Gastrocnemius medialis (tissue), 4 donors: ENCODE data around the gene IFITM5. TPM values are rescaled to one million over a fixed set of nuclear protein-coding genes. Genes with fewer than 3 reads are reported as not detected.
"Not testable (repeated sequence)": the region's sequence is repeated elsewhere in the genome, so short reads cannot be mapped to it uniquely, and the experiment has no call there.

Source experiments
- ATAC-seq, 2 donors: fragments of 150-250 bp; one replicate each; pipeline ENCODE4 v1.9.1; 2016
- DNase-seq, 2 donors: peaks; one replicate each; pipeline ENCODE4 v3.0.0-alpha.2; 2019
- H3K27ac ChIP-seq, 4 donors: fragments of 200-600 bp; sonication (generic); 1 replicate in 1 of 4; 2 replicates in 3 of 4; pipeline ENCODE4 v1.5.1; 2016 to 2018; ENCODE audit warnings: mild to moderate bottlenecking in 2 of 4, moderate library complexity in 1 of 4
- H3K27me3 ChIP-seq, 3 donors: fragments of 200-600 bp; sonication (generic) in 2 of 3; 1 replicate in 1 of 3; 2 replicates in 2 of 3; pipeline versions ENCODE4 v1.5.1 to v1.6.0; 2016 to 2019; ENCODE audit warnings: mild to moderate bottlenecking in 1 of 3, moderate library complexity in 1 of 3
- H3K36me3 ChIP-seq, 2 donors: fragments of 200-600 bp; sonication (generic) in 1 of 2; one replicate each; pipeline ENCODE4 v1.5.1; 2017 to 2018
- H3K4me1 ChIP-seq, 2 donors: fragments of 200-600 bp; sonication (generic) in 1 of 2; one replicate each; pipeline ENCODE4 v1.5.1; 2016 to 2017; ENCODE audit warnings: mild to moderate bottlenecking in 2 of 2
- H3K4me3 ChIP-seq, 4 donors: fragments of 200-600 bp; sonication (generic) in 3 of 4; 1 replicate in 1 of 4; 2 replicates in 3 of 4; pipeline ENCODE4 v1.5.1; 2016 to 2019; ENCODE audit warnings: mild to moderate bottlenecking in 2 of 4
- H3K9me3 ChIP-seq, 3 donors: fragments of 200-600 bp; sonication (generic) in 2 of 3; 1 replicate in 1 of 3; 2 replicates in 2 of 3; pipeline ENCODE4 v1.5.1; 2016 to 2019
- POLR2A ChIP-seq, 2 donors: fragments of 450-650 bp; IDR thresholded peaks; one replicate each; pipeline ENCODE4 v1.6.1; 2017; ENCODE audit warnings: antibody characterized with exemption in 2 of 2, mild to moderate bottlenecking in 2 of 2, moderate library complexity in 2 of 2
- in situ Hi-C, 4 donors: fragments of 200-750 bp; cut with MboI; loops; one replicate each; pipeline versions ENCODE4 v1.15.0 to v1.8.0; 2017; ENCODE audit warnings: low sequenced_read_pairs in 4 of 4
- intact Hi-C: fragments of 100-400 bp; cut with DNase I; formaldehyde crosslinking; loops from one replicate; pipeline ENCODE4 v1.15.1; 2023; ENCODE audit warnings: low total_unique reads
- total RNA-seq, 4 donors: library from RNA; depleted of rRNA; stranded (reverse); fragments of >200 nt; gene quantifications; one replicate each; pipeline versions ENCODE4 v1.1.0 to v1.2.3, GENCODE V29; 2016
- TF ChIP-seq, protein P1 (sequence below), 5 experiments: fragments of 450-650 bp in 3 of 5; fragments of 200-600 bp in 2 of 5; sonication (generic) in 2 of 5; IDR thresholded peaks in 4 of 5; conservative IDR thresholded peaks in 1 of 5; 1 replicate in 4 of 5; 2 replicates in 1 of 5; pipeline ENCODE4 v1.5.1; 2016 to 2019; ENCODE audit warnings: antibody characterized with exemption in 5 of 5, mild to moderate bottlenecking in 3 of 5, moderate library complexity in 3 of 5

IFITM5 gene
- total RNA-seq, 4 donors from 2014 or later, result not detected

DNA sequence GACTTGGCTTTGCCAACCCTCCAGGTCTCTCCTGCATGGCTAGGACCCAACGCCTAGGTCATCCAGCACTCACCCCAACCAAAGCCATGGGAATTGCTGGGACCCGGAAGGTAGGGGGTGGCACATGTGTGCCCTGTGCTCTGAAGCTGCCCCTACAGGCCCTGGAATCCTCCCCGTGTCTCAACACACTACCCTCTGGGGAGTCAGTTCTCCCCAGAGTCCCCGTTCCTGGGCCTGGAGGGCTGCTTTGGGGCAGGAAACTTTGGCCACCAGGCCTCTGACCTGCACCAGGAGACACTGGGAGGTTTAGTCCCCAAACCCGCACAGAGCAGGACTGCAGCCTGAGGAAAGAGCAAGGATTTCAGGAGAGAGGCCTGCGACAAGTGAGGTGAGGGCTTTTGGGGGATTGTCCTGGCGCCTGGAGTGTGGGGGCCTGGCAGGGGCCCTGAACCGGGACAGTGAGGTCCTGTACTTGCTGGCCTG lies 14.0 kb upstream of the IFITM5 start:
- Histone ChIP-seq H3K9me3 (no peaks in the 10 kb centered on the region), H3K27me3 (peaks cover 6 to 23% (median 8%) of the 10 kb centered on the region in 3 donors), H3K4me3 (peak overlapping the region in 3 of 4 donors; percentile 46 to 59 (median 48)), H3K27ac (peak overlapping the region; percentile 74 to 82 (median 78)), H3K36me3 (no peaks in the 10 kb centered on the region), H3K4me1 (peaks cover 0 to 5% of the 10 kb centered on the region in 2 donors)
- intact Hi-C loops (no loop called here), in situ Hi-C loops (loop anchor here in 1 of 4 donors (5.0 kb wide), 1 partner anchor 39 kb away; no protein-coding TSS in a partner anchor)
- DNase-seq, result no peak
- no peak for TF ChIP-seq POLR2A (IDR thresholded peaks at IDR 0.05)
- TF ChIP-seq, protein P1, sequence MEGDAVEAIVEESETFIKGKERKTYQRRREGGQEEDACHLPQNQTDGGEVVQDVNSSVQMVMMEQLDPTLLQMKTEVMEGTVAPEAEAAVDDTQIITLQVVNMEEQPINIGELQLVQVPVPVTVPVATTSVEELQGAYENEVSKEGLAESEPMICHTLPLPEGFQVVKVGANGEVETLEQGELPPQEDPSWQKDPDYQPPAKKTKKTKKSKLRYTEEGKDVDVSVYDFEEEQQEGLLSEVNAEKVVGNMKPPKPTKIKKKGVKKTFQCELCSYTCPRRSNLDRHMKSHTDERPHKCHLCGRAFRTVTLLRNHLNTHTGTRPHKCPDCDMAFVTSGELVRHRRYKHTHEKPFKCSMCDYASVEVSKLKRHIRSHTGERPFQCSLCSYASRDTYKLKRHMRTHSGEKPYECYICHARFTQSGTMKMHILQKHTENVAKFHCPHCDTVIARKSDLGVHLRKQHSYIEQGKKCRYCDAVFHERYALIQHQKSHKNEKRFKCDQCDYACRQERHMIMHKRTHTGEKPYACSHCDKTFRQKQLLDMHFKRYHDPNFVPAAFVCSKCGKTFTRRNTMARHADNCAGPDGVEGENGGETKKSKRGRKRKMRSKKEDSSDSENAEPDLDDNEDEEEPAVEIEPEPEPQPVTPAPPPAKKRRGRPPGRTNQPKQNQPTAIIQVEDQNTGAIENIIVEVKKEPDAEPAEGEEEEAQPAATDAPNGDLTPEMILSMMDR (IDR thresholded peaks at IDR 0.05 in 4 of 5, conservative IDR thresholded peaks at IDR 0.05 in 1 of 5), result no peak
- ATAC-seq, result no peak

DNA sequence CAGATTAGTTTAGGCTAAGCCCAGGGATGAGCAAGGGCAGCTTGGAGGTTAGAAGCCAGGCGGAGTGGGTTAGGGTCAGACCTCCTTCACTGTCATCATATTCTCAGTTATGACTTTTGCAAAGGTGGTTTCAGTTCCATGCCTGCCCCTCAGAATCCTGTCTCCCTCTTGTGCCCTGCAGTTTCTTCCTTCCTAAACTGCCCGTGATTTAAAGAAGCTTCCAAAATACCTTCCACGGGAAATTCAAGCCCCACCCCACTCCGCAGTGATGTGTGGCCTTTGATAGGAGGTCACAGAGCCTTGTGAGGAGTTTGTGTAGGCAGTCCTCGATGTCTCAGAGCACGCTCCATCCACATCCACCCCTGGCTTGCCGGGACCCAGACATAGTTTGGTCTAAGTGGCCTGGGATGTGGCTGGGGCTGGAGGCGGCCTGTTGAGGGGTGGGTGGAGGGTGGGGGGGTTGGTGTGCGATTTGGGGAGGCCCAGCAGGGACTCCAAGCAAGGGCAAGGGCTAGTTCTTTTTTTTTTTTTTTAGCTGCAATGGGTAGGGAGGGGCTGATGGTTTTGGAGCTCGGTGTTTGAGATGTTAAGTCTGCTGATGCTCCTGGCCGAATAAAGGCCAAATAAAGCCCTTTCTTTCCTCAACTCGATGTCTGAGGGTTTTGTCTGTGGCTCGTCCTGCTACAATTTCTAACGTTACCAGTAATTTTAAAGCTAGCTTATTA lies 12.9 kb upstream of the IFITM5 start:
- TF ChIP-seq POLR2A (IDR thresholded peaks at IDR 0.05), result no peak
- TF ChIP-seq, protein P1 (IDR thresholded peaks at IDR 0.05 in 4 of 5, conservative IDR thresholded peaks at IDR 0.05 in 1 of 5), result no peak
- H3K4me3 ChIP-seq, result peak overlapping the region; percentile 20 to 48 (median 36)
- intact Hi-C loops (no loop called here), in situ Hi-C loops (loop anchor here in 1 of 4 donors (5.0 kb wide), 1 partner anchor 40 kb away; no protein-coding TSS in a partner anchor)
- H3K27me3 ChIP-seq, result peaks cover 6 to 18% (median 8%) of the 10 kb centered on the region in 3 donors
- H3K4me1 ChIP-seq, result peaks cover 0 to 7% of the 10 kb centered on the region in 2 donors
- no peak for ATAC-seq
- H3K27ac ChIP-seq, result peak overlapping the region; percentile 74 to 82 (median 78)
- H3K36me3 ChIP-seq, result no peaks in the 10 kb centered on the region
- DNase-seq, result no peak
- H3K9me3 ChIP-seq, result no peaks in the 10 kb centered on the region

DNA sequence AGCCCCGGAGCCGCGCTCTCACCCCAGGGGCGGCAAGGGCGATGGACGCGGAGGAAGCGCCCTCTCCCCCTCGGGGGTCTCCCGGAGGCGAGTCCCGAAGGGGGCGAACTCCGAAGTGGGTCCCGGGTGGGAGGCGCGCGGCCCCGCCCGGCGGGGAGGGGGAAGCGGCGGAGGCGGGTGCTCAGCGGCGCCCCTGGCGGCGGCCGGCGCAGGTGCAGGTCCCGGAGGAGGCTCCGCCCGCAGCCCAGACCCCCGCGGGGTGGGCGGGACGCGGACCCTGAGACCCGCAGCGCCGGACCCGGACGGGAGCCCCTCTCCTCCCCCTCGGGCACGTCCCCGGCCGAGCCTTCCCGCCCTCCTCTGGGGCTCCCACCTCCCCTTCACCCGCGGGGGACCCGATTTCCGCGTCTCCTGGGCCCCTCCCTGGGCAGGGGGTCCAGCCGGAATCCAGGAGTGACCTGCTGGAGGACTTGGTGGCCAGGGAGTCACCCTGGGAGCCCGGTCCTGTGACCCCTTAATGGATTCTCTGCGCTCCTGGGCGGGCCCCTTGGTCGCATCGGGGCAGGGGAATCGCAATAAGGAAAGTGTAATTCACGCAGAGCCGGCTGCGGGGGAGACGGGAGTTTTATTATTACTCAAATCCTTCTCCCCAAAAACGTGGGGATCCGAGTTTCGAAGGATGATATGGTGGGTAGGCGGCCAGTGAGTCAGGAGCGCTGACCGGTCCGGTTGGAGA lies 11.9 kb upstream of the IFITM5 start:
- ATAC-seq, result peak; percentile 35 to 55
- H3K27me3 ChIP-seq, DNase-seq, H3K9me3 ChIP-seq, intact Hi-C loops, H3K36me3 ChIP-seq: not testable (repeated sequence)
- in situ Hi-C loops, result loop anchor here in 1 of 4 donors (5.0 kb wide), 1 partner anchor 41 kb away; no protein-coding TSS in a partner anchor
- peak overlapping the region; percentile 74 to 82 (median 78) for H3K27ac ChIP-seq
- H3K4me1 ChIP-seq, result peaks cover 7 to 14% of the 10 kb centered on the region in 2 donors
- H3K4me3 ChIP-seq, result peak overlapping the region in 3 of 4 donors; percentile 20 to 48 (median 37)

DNA sequence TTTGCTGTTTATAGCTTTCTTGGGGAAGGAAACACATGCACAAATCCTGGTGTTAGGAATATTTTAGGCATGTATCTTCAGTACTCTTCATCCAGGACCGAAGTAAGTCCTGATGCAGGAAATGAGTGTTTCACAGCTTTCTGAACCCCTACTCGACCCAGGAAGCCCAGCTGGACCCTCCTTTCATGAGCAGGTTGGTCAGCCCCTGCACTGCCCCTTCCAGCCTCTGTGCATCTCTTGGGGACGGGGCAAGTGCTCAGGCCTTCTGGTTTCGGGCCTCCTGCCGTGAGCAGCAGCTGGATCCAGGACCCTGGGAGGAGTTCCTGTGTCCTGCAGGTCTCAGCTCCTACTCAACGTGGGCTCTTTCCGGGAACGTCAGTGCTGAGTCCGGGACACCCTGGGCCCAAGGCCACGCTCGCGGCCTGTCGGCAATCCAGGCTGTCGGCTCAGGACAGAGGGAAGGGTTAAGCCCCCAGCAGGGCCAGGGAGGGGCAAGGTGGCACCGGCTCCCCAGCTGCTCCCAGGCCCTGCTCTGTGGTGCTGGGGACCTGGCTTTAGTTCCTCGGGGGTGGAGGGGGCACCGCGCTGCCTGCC lies 10.8 kb upstream of the IFITM5 start:
- intact Hi-C loops (loop anchor here (5.0 kb wide), 1 partner anchor 47 kb away; no protein-coding TSS in a partner anchor), in situ Hi-C loops (loop anchor here in 2 of 4 donors (5.0 to 10.0 kb wide), 2 partner anchors 42 to 45 kb away; no protein-coding TSS in a partner anchor)
- H3K9me3 ChIP-seq, H3K27me3 ChIP-seq, ATAC-seq, H3K36me3 ChIP-seq, DNase-seq: not testable (repeated sequence)
- peaks cover 7 to 18% of the 10 kb centered on the region in 2 donors for H3K4me1 ChIP-seq
- peak overlapping the region; percentile 51 to 58 (median 54) for H3K4me3 ChIP-seq
- peak overlapping the region; percentile 74 to 88 (median 78) for H3K27ac ChIP-seq

DNA sequence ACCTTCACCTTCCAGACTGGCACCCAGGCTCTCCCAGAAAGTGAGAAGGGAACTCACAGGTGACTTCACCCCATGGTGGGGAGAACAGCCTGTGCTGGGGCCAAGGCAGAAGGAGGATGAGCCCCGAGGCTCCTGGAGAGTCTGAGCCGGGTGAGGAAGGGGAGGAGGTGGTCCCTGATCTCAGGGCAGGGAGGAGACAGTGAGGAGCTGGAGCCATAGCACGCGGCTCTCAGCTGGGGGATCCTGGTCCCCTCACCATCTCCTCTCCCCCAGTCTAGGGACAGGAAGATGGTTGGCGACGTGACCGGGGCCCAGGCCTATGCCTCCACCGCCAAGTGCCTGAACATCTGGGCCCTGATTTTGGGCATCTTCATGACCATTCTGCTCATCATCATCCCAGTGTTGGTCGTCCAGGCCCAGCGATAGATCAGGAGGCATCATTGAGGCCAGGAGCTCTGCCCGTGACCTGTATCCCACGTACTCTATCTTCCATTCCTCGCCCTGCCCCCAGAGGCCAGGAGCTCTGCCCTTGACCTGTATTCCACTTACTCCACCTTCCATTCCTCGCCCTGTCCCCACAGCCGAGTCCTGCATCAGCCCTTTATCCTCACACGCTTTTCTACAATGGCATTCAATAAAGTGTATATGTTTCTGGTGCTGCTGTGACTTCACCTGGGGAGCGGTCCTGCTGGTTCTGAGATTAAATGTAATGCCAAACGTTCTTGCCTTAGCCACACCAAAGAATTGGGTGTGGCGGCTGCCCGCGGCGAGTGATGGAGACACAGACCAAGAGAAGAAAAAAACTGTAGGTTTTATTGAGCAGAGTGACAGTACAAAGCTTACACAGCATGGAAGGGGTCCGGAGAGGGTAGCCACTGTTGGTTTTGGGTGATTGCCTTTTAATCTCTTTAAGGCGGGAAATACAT lies 9.7 kb upstream of the IFITM5 start:
- not testable (repeated sequence) for H3K27me3 ChIP-seq, H3K36me3 ChIP-seq, H3K9me3 ChIP-seq, DNase-seq, ATAC-seq
- in situ Hi-C loops (loop anchor here in 1 of 4 donors (10.0 kb wide), 1 partner anchor 46 kb away; no protein-coding TSS in a partner anchor), intact Hi-C loops (loop anchor here (5.0 kb wide), 1 partner anchor 48 kb away; no protein-coding TSS in a partner anchor)
- H3K27ac ChIP-seq, result peak overlapping the region; percentile 74 to 88 (median 78)
- H3K4me3 ChIP-seq, result peak overlapping the region; percentile 51 to 58 (median 54)
- peaks cover 7 to 20% of the 10 kb centered on the region in 2 donors for H3K4me1 ChIP-seq
